Breast epithelium (tissue), 4 donors: ENCODE measurements around the gene GPR37L1. TPM values are rescaled to one million over a fixed set of nuclear protein-coding genes. Genes with fewer than 3 reads are reported as not detected.

Experiments used
- DNase-seq, 2 donors: peaks; one replicate each; pipeline ENCODE4 v3.0.0-alpha.2; 2019; ENCODE audit warnings: low spot score in 2 of 2
- H3K27ac ChIP-seq, 2 donors: fragments of 200-600 bp; sonication (generic) in 1 of 2; one replicate each; pipeline ENCODE4 v1.5.1; 2016 to 2019; ENCODE audit warnings: mild to moderate bottlenecking in 1 of 2
- H3K27me3 ChIP-seq, 2 donors: fragments of 200-600 bp; sonication (generic) in 1 of 2; one replicate each; pipeline versions ENCODE4 v1.5.1 to v1.6.0; 2017 to 2019; ENCODE audit warnings: control low read depth in 1 of 2, mild to moderate bottlenecking in 1 of 2
- H3K36me3 ChIP-seq: fragments of 200-600 bp; one replicate; pipeline ENCODE4 v1.5.1; 2019
- H3K4me1 ChIP-seq, 2 donors: fragments of 200-600 bp; sonication (generic); one replicate each; pipeline ENCODE4 v1.5.1; 2016 to 2019; ENCODE audit warnings: control low read depth in 1 of 2
- H3K4me3 ChIP-seq, 3 donors: fragments of 200-600 bp; sonication (generic); 1 replicate in 2 of 3; 2 replicates in 1 of 3; pipeline ENCODE4 v1.5.1; 2016 to 2019; ENCODE audit warnings: mild to moderate bottlenecking in 3 of 3, moderate library complexity in 2 of 3
- H3K9me3 ChIP-seq, 2 donors: fragments of 200-600 bp; sonication (generic) in 1 of 2; one replicate each; pipeline ENCODE4 v1.5.1; 2016 to 2019; ENCODE audit warnings: control low read depth in 1 of 2
- POLR2A ChIP-seq: fragments of 450-650 bp; IDR thresholded peaks from one replicate; pipeline ENCODE4 v1.6.1; 2016; ENCODE audit warnings: antibody characterized with exemption, mild to moderate bottlenecking, moderate library complexity
- POLR2AphosphoS5 ChIP-seq, 3 donors: sonication (generic); formaldehyde crosslinking; IDR thresholded peaks; one replicate each; pipeline ENCODE4 v1.6.1; 2017; ENCODE audit warnings: antibody characterized with exemption in 3 of 3
- intact Hi-C: fragments of 100-400 bp; cut with DNase I; formaldehyde crosslinking; loops from one replicate; pipeline ENCODE4 v1.15.1; 2023; ENCODE audit warnings: low total_unique reads
- total RNA-seq, 3 donors: library from RNA; depleted of rRNA; stranded (reverse); fragments of >200 nt; gene quantifications; one replicate each; pipeline ENCODE4 v1.1.0, GENCODE V29; 2016
- TF ChIP-seq, protein P1 (sequence below), 3 donors: fragments of 450-650 bp; IDR thresholded peaks; one replicate each; pipeline ENCODE4 v1.5.1; 2016 to 2017; ENCODE audit warnings: antibody characterized with exemption in 3 of 3, mild to moderate bottlenecking in 3 of 3, moderate library complexity in 3 of 3

The GPR37L1 gene
- total RNA-seq, 3 donors from 2014 or later: not detected

DNA sequence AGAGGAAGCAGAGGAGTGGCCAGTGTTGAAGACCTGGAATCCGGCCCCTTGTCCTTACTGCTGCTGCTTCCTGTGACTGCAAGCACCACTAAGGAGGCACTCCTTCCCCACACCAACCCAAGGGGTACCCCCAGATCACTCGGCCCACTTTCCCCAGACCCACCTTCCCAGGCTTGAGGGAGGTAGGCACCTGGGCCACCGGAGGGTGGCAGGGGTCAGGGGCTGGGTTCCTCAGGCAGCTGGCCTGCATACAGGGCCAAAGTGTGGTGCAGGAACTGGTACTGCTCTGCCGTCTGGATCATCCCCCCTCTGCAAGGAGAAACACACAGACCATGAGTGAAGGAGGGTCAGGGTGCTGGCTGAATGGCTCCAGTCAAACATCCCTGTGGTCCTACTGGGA lies 25.7 kb downstream of the GPR37L1 start:
- no peaks in the 10 kb centered on the region for H3K9me3 ChIP-seq
- DNase-seq: no peak
- H3K4me3 ChIP-seq: no peak overlapping the region
- TF ChIP-seq POLR2A: no peak
- TF ChIP-seq POLR2AphosphoS5 (IDR thresholded peaks at IDR 0.05): no peak
- TF ChIP-seq, protein P1, sequence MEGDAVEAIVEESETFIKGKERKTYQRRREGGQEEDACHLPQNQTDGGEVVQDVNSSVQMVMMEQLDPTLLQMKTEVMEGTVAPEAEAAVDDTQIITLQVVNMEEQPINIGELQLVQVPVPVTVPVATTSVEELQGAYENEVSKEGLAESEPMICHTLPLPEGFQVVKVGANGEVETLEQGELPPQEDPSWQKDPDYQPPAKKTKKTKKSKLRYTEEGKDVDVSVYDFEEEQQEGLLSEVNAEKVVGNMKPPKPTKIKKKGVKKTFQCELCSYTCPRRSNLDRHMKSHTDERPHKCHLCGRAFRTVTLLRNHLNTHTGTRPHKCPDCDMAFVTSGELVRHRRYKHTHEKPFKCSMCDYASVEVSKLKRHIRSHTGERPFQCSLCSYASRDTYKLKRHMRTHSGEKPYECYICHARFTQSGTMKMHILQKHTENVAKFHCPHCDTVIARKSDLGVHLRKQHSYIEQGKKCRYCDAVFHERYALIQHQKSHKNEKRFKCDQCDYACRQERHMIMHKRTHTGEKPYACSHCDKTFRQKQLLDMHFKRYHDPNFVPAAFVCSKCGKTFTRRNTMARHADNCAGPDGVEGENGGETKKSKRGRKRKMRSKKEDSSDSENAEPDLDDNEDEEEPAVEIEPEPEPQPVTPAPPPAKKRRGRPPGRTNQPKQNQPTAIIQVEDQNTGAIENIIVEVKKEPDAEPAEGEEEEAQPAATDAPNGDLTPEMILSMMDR (IDR thresholded peaks at IDR 0.05): no peak
- H3K36me3 ChIP-seq: no peaks in the 10 kb centered on the region
- H3K4me1 ChIP-seq: no peaks in the 10 kb centered on the region
- no peaks in the 10 kb centered on the region for H3K27me3 ChIP-seq
- no peak overlapping the region for H3K27ac ChIP-seq
- intact Hi-C loops: no loop called here

DNA sequence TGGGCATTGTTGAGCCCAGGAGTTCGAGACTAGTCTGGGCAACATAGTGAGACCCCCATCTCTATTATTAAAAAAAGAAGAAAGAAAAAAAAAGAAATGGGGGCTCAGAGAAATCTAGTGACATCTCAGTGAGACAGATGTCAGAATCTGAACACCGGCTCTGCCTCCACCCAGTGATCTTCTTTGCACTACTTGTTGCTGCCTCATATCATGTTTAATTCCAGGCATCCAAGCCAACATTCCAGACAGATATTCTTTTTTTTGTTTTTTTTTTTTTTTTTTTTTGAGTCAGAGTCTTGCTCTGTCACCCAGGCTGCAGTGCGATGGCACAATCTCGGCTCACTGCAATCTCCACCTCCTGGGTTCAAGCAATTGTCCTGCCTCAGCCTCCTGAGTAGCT lies 26.8 kb downstream of the GPR37L1 start:
- Histone ChIP-seq H3K27ac (no peak overlapping the region), H3K9me3 (no peaks in the 10 kb centered on the region), H3K36me3 (no peaks in the 10 kb centered on the region), H3K27me3 (no peaks in the 10 kb centered on the region), H3K4me3 (no peak overlapping the region), H3K4me1 (no peaks in the 10 kb centered on the region)
- intact Hi-C loops: no loop called here
- DNase-seq: no peak
- no peak for TF ChIP-seq POLR2A
- TF ChIP-seq, protein P1 (IDR thresholded peaks at IDR 0.05): no peak
- no peak for TF ChIP-seq POLR2AphosphoS5 (IDR thresholded peaks at IDR 0.05)

DNA sequence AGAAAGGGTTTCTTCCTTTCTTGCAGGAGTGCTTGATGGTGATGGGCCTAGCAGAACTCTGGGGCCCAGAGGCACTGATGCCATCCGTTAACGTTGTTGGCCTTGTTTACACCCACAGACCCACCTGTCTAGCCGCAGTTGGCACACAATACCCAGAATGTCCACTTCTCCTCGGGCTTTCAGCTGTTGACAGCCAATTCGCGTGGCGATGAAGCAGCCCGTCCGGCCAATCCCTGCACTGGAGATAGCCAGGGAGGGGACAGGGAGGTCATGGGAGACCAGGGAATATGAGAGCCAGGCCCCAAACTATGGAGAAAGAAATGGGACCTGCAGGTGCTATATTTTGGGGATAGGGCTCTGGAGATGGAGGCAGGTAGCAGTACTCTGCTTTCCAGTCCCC lies 27.5 kb downstream of the GPR37L1 start:
- H3K27ac ChIP-seq: no peak overlapping the region
- no peak overlapping the region for H3K4me3 ChIP-seq
- H3K36me3 ChIP-seq: no peaks in the 10 kb centered on the region
- H3K9me3 ChIP-seq: no peaks in the 10 kb centered on the region
- TF ChIP-seq, protein P1 (IDR thresholded peaks at IDR 0.05): no peak
- no peak for TF ChIP-seq POLR2A
- no peak for TF ChIP-seq POLR2AphosphoS5 (IDR thresholded peaks at IDR 0.05)
- H3K27me3 ChIP-seq: no peaks in the 10 kb centered on the region
- intact Hi-C loops: no loop called here
- no peak for DNase-seq
- H3K4me1 ChIP-seq: no peaks in the 10 kb centered on the region

DNA sequence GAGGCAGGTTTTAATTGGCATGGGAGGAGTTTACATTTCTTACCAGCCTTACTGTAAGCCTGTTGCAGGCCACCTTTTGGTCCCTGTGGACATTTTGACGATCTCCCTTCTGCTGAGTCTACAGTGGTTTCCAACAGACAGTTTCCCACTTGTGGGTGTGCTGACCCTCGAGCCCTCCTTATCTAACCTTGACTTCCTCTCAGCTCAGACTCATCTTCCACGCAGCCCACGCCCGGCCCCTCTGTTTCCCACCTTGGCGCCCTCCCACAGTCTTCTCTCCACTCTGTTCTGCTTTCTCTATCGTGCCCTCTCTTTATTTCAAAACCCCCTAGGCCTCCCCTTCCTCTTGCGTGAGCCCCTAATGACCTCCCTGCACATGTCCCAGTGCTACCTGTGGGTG lies 27.9 kb downstream of the GPR37L1 start:
- no peak overlapping the region for H3K27ac ChIP-seq
- no peak for DNase-seq
- TF ChIP-seq, protein P1 (IDR thresholded peaks at IDR 0.05): no peak
- TF ChIP-seq POLR2AphosphoS5 (IDR thresholded peaks at IDR 0.05) (no peak), POLR2A (no peak)
- no peaks in the 10 kb centered on the region for H3K4me1 ChIP-seq
- H3K36me3 ChIP-seq: no peaks in the 10 kb centered on the region
- no peak overlapping the region for H3K4me3 ChIP-seq
- H3K9me3 ChIP-seq: no peaks in the 10 kb centered on the region
- no peaks in the 10 kb centered on the region for H3K27me3 ChIP-seq
- intact Hi-C loops: no loop called here

DNA sequence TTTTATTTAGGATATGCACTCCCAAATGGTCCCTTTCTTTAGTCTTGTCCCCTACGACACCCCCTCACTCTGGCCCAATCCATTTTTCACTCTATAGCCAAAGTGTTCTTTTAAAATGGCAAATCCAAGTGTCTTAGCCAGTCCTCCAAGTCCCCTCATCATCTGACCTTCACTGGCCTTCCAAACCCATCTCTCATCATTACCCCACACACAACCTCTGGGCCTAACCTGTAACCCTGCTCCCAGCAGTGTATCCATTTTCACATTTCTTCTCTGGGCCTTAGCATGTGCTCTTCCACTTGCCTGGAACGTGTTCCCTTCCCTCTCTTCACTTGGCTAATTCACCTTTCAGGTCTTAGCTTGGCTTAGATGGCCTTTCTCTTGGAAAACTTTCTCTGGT lies 28.3 kb downstream of the GPR37L1 start:
- no peak overlapping the region for H3K27ac ChIP-seq
- intact Hi-C loops: no loop called here
- H3K9me3 ChIP-seq: no peaks in the 10 kb centered on the region
- H3K4me1 ChIP-seq: no peaks in the 10 kb centered on the region
- H3K36me3 ChIP-seq: no peaks in the 10 kb centered on the region
- no peaks in the 10 kb centered on the region for H3K27me3 ChIP-seq
- DNase-seq: no peak
- H3K4me3 ChIP-seq: no peak overlapping the region
- TF ChIP-seq POLR2AphosphoS5 (IDR thresholded peaks at IDR 0.05): no peak
- TF ChIP-seq, protein P1 (IDR thresholded peaks at IDR 0.05): no peak
- no peak for TF ChIP-seq POLR2A
